ENCODE measurements around the gene TUBGCP6. TPM values are rescaled to one million over a fixed set of nuclear protein-coding genes. Genes with fewer than 3 reads are reported as not detected.
A peak's percentile ranks its signal among the peaks of the same experiment; 100 is the strongest.

Gene TUBGCP6
- total and polyA plus RNA-seq, 2 donors (not counting 1 experiment from before 2014, with no cell fraction given), result 137 to 178 TPM

DNA sequence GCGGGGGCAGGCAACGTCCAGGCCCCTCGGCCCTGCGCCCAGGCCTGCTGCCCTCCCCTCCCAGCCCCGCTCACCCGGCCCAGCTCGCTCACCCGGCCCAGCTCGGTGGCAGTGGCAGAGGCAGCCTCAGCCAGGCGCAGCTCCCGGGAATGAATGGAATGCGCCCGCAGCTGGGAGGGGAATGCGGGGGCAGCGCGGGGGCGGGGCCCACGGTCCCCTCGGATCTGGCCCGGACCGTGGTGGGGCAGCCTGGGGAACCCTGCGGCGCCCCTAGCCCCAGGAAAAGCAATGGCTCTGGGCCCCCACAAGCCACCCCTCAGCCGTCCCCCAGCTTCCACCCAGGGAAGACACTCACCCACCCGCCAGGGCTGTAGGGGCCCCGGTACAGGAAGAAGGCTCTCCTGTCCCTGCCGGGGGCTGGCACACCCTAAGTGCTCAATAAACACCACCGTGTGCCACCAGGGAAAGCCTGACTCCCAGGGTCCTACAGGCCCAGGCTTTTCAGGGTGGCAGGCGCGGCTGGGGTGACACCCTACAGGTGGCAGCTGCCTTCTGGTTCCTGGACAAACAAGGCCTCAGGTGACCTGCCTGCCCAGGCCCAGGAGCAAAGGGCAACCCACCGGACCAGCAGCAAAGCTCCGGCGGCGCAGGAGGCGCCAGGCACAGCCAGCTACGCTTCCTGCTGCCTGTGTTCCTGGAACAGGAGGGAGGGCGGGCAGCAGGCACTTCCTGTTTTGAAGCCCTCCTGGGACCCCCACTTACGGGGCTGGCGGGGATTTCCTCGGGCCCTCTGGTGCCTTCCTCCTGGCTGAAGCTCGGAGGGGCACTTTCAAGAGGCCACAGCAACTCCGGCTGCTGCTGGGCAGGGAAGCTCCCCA is 48.9 kb upstream of the TUBGCP6 start:
- H3K4me1 Mint-ChIP-seq, result peaks cover 41% of the 10 kb centered on the region
- peaks cover 17% of the 10 kb centered on the region for H3K27me3 Mint-ChIP-seq
- 8% methylated on average over 38 of the region's 42 CpGs for WGBS (ENCODE audit: insufficient coverage)
- Histone ChIP-seq H3K4me3 (ENCODE audit: control extremely low read depth in 1 of 5, extremely low read depth in 1 of 5, insufficient read depth in 1 of 5, low read depth in 2 of 5, low read length in 4 of 5) (peak overlapping the region in 1 of 5 experiments; percentile 33), H3K36me3 (replicated peaks in 1 of 2; ENCODE audit: control extremely low read depth in 1 of 2, control insufficient read depth in 1 of 2, extremely low read depth in 1 of 2, insufficient read depth in 2 of 2, low read length in 1 of 2) (no peaks in the 10 kb centered on the region), H3K4me2 (replicated peaks; ENCODE audit: low read depth, low read length, poor library complexity, severe bottlenecking) (peak overlapping the region; percentile 85), H3K79me2 (ENCODE audit: control insufficient read depth, insufficient read depth, low read length) (no peaks in the 10 kb centered on the region), H3K9ac (ENCODE audit: low read length) (peak overlapping the region; percentile 26), H3K27ac (ENCODE audit: low read length in 2 of 2) (no peak overlapping the region), H3K9me3 (ENCODE audit: control extremely low read depth in 1 of 3, control insufficient read depth in 2 of 3, insufficient read depth in 1 of 3, low read length in 2 of 3) (peaks cover 0 to 8% (median 0%) of the 10 kb centered on the region in 3 donors), H4K20me1 (ENCODE audit: control insufficient read depth, insufficient read depth, low read length, poor library complexity, severe bottlenecking) (peaks cover 14% of the 10 kb centered on the region), H2AFZ (ENCODE audit: insufficient read depth, low read depth, low read length, poor library complexity, severe bottlenecking) (no peak overlapping the region), H3K4me1 (ENCODE audit: control insufficient read depth in 2 of 2, insufficient read depth in 2 of 2, low read length in 2 of 2) (peaks cover 37 to 44% of the 10 kb centered on the region in 2 donors), H3K27me3 (replicated peaks in 1 of 4; ENCODE audit: control extremely low read depth in 1 of 4, control insufficient read depth in 3 of 4, insufficient read depth in 4 of 4, low read length in 3 of 4) (peaks cover 0 to 32% (median 12%) of the 10 kb centered on the region in 4 experiments)
- TF ChIP-seq, protein P1, sequence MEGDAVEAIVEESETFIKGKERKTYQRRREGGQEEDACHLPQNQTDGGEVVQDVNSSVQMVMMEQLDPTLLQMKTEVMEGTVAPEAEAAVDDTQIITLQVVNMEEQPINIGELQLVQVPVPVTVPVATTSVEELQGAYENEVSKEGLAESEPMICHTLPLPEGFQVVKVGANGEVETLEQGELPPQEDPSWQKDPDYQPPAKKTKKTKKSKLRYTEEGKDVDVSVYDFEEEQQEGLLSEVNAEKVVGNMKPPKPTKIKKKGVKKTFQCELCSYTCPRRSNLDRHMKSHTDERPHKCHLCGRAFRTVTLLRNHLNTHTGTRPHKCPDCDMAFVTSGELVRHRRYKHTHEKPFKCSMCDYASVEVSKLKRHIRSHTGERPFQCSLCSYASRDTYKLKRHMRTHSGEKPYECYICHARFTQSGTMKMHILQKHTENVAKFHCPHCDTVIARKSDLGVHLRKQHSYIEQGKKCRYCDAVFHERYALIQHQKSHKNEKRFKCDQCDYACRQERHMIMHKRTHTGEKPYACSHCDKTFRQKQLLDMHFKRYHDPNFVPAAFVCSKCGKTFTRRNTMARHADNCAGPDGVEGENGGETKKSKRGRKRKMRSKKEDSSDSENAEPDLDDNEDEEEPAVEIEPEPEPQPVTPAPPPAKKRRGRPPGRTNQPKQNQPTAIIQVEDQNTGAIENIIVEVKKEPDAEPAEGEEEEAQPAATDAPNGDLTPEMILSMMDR (IDR thresholded peaks at IDR 0.05), result no peak
- no peak for TF ChIP-seq EZH2 (IDR thresholded peaks at IDR 0.05; ENCODE audit: borderline replicate concordance, insufficient read depth, low read depth, low read length, poor library complexity, severe bottlenecking)
- CTCF ChIA-PET, result interaction anchor here (0.9 to 2.2 kb wide), 12 partner anchors 9 to 48 kb away, joined by 3 to 11 read pairs (median 4); partner anchors contain the start of gene DENND6B
- ATAC-seq (ENCODE audit: low read depth) (peak; percentile 58), DNase-seq (peak; percentile 73)
- intact Hi-C loops (cut with micrococcal nuclease), result no loop called here
- no peaks in the 10 kb centered on the region for H3K9me3 Mint-ChIP-seq (ENCODE audit: insufficient read depth)
- peak overlapping the region; percentile 64 for H3K4me3 Mint-ChIP-seq
- peak overlapping the region; percentile 46 for H3K27ac Mint-ChIP-seq
- POLR2A ChIA-PET, result interaction anchor here (0.8 to 4.2 kb wide), 5 partner anchors 11 to 43 kb away, joined by 3 to 53 read pairs (median 6); partner anchors contain the start of genes HDAC10 and PLXNB2

Data from B cell (primary cell).